ENCODE results near the gene DRC7. TPM values are rescaled to one million over a fixed set of nuclear protein-coding genes. Genes with fewer than 3 reads are reported as not detected.

The DRC7 gene
- total RNA-seq, 1 experiment from 2014 or later = 0.85 TPM

DNA sequence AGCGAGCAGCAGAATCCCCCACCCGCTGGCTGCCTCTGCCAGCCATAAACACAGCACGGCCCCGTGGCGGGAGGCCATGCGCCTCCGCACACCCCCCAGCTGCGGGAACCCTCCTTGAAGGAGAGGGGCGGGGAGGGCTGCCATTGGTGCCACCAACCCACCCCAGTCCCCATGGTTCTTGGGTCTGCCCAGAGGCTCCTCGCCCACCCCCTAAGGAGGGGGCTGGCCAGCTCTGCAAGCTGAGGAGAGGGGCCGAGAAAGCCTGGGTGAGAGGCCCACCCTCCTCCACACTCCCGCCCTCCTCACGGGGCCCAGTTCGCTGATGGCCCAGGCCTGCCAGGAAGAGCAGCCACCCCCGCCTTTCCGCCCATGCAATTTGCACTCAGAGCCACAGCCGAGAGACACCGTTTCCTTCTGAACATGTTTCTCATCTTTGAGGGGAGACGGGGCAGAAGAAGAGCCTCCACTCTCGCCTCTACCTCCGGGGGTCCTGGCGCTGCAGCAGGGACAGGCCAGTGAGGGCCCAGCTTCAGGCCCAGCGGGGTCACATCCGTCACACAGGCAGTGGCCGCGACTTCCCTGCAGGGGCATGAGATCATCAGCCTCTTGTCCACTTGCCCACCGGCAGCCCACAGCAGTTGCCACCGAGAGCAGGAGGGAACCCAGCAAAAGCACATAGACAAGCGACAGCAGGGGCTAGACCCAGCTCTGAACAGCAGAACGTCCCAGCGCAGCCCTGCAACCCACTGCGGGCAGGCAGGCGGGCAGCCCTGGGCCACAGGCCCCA lies 63.9 kb downstream of the DRC7 start:
- Histone ChIP-seq H3K9me3 (ENCODE audit: insufficient read depth, low read depth) (no peaks in the 10 kb centered on the region), H3K27ac (no peak overlapping the region), H3F3A (ENCODE audit: insufficient read depth, low read depth) (peaks cover 9% of the 10 kb centered on the region; the same call in 1 of the 2 replicates), H4K20me1 (ENCODE audit: insufficient read depth) (peaks cover 5% of the 10 kb centered on the region; the same call in 1 of the 2 replicates), H3K4me3 (no peak overlapping the region), H3K79me2 (ENCODE audit: low read depth) (no peaks in the 10 kb centered on the region), H3K36me3 (ENCODE audit: low read depth) (no peaks in the 10 kb centered on the region), H3K4me2 (no peak overlapping the region), H3K27me3 (ENCODE audit: insufficient read depth, low read depth) (no peaks in the 10 kb centered on the region), H3K4me1 (replicated peaks; ENCODE audit: insufficient read depth) (peaks cover 21% of the 10 kb centered on the region), H3K9me2 (ENCODE audit: insufficient read depth) (no peaks in the 10 kb centered on the region), H2AFZ (no peak overlapping the region)
- ChIA-PET CTCF (interaction anchor here (0.7 to 0.9 kb wide), 2 partner anchors 105 to 235 kb away, joined by 3 read pairs; no protein-coding TSS in a partner anchor), POLR2A (ENCODE audit: unreplicated experiment) (no interaction called here)
- no peak for DNase-seq
- BruUV-seq (replicated peaks) = TSS peak; percentile 21
- intact Hi-C loops (cut with micrococcal nuclease; ENCODE audit: unreplicated experiment) = loop anchor here (1.0 kb wide), 1 partner anchor 40 kb away; no protein-coding TSS in a partner anchor
- TF ChIP-seq, protein P1, sequence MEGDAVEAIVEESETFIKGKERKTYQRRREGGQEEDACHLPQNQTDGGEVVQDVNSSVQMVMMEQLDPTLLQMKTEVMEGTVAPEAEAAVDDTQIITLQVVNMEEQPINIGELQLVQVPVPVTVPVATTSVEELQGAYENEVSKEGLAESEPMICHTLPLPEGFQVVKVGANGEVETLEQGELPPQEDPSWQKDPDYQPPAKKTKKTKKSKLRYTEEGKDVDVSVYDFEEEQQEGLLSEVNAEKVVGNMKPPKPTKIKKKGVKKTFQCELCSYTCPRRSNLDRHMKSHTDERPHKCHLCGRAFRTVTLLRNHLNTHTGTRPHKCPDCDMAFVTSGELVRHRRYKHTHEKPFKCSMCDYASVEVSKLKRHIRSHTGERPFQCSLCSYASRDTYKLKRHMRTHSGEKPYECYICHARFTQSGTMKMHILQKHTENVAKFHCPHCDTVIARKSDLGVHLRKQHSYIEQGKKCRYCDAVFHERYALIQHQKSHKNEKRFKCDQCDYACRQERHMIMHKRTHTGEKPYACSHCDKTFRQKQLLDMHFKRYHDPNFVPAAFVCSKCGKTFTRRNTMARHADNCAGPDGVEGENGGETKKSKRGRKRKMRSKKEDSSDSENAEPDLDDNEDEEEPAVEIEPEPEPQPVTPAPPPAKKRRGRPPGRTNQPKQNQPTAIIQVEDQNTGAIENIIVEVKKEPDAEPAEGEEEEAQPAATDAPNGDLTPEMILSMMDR (conservative IDR thresholded peaks at IDR 0.05) = no peak
- no peak for TF ChIP-seq EZH2 (IDR thresholded peaks at IDR 0.05; ENCODE audit: low read depth)

DNA sequence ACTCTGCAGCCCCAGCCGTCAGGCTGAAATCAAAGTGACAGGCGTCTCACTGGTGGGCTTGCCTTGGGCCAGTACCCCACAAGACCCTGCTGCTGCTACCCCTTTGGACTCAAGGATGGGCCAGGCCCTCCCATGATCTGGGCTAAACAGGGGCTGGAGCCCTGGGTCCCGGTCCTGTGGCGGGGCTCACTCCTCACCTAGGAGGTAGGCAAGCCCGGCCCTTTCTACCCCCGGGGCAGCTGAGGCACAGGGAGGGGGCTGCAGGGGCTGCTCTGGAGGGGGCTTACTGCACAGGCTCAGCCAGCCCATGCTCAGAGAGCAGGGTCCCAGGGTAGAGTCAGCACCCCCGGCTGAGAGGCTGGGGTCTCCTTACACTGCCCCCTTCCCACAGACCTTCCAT lies 64.5 kb downstream of the DRC7 start:
- BruUV-seq (replicated peaks) = no TSS peak
- Histone ChIP-seq H3K4me1 (replicated peaks; ENCODE audit: insufficient read depth) (peaks cover 26% of the 10 kb centered on the region), H4K20me1 (ENCODE audit: insufficient read depth) (peaks cover 5% of the 10 kb centered on the region; the same call in 1 of the 2 replicates), H2AFZ (no peak overlapping the region), H3K4me3 (no peak overlapping the region), H3K79me2 (ENCODE audit: low read depth) (no peaks in the 10 kb centered on the region), H3K9me3 (ENCODE audit: insufficient read depth, low read depth) (no peaks in the 10 kb centered on the region), H3F3A (ENCODE audit: insufficient read depth, low read depth) (peaks cover 9% of the 10 kb centered on the region; the same call in 1 of the 2 replicates), H3K27me3 (ENCODE audit: insufficient read depth, low read depth) (no peaks in the 10 kb centered on the region), H3K27ac (no peak overlapping the region), H3K36me3 (ENCODE audit: low read depth) (no peaks in the 10 kb centered on the region), H3K4me2 (peak overlapping the region; percentile 15; the same call in 1 of the 2 replicates), H3K9me2 (ENCODE audit: insufficient read depth) (no peaks in the 10 kb centered on the region)
- ChIA-PET POLR2A (ENCODE audit: unreplicated experiment) (no interaction called here), CTCF (no interaction called here)
- TF ChIP-seq EZH2 (IDR thresholded peaks at IDR 0.05; ENCODE audit: low read depth) = no peak
- TF ChIP-seq, protein P1 (conservative IDR thresholded peaks at IDR 0.05) = no peak
- intact Hi-C loops (cut with micrococcal nuclease; ENCODE audit: unreplicated experiment) = loop anchor here (1.0 kb wide), 1 partner anchor 39 kb away; no protein-coding TSS in a partner anchor
- no peak for DNase-seq

DNA sequence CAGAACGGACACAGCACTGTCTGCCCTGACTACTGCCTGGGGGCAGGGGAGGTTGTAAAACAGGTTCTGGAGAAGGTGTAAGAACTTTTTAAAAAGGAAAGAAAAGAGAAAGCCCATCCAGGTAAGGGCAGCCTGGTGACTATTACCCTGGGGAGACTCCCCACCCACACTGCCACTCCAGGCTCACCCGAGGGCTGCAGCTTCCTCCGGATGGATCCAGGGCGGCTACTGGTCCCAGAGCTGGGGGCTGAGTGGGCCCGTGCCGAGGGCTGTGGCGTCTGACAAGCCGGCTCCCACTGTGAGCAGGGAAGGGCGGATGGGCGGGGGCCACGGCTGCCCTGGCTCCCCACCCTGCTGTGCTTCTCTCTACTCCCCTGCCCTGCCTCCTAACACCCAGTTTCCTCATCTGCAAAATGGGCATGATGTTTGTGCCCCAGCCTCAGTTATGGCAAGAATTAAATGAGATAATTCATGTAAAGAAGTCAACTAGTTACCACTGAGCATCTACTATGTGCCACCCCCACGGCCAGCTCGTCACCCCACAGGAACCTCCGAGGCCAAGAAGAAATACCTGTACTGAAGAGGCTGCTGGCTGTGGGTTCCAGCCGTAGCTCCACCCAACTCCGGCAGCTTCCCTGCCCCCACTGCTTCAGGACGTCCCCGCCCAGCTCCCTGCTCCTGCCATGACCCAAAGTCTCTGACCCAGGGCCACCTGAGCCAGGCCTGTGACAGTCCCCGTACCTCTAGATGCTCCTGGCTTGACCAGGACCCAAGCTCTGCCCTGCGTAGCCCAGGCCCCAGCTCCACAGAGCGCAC lies 65.1 kb downstream of the DRC7 start:
- Histone ChIP-seq H3K79me2 (ENCODE audit: low read depth) (no peaks in the 10 kb centered on the region), H2AFZ (no peak overlapping the region), H3K36me3 (ENCODE audit: low read depth) (no peaks in the 10 kb centered on the region), H3F3A (ENCODE audit: insufficient read depth, low read depth) (peaks cover 9% of the 10 kb centered on the region; the same call in 1 of the 2 replicates), H3K4me2 (peak overlapping the region; percentile 15), H3K4me3 (no peak overlapping the region), H3K9me3 (ENCODE audit: insufficient read depth, low read depth) (no peaks in the 10 kb centered on the region), H4K20me1 (ENCODE audit: insufficient read depth) (peaks cover 5% of the 10 kb centered on the region; the same call in 1 of the 2 replicates), H3K4me1 (replicated peaks; ENCODE audit: insufficient read depth) (peaks cover 32% of the 10 kb centered on the region), H3K27ac (peak overlapping the region; percentile 17; the same call in 1 of the 2 replicates), H3K9me2 (ENCODE audit: insufficient read depth) (no peaks in the 10 kb centered on the region), H3K27me3 (ENCODE audit: insufficient read depth, low read depth) (no peaks in the 10 kb centered on the region)
- CTCF ChIA-PET = no interaction called here
- POLR2A ChIA-PET (ENCODE audit: unreplicated experiment) = no interaction called here
- no peak for TF ChIP-seq EZH2 (IDR thresholded peaks at IDR 0.05; ENCODE audit: low read depth)
- TF ChIP-seq, protein P1 (conservative IDR thresholded peaks at IDR 0.05) = no peak
- BruUV-seq (replicated peaks) = no TSS peak
- DNase-seq = peak; percentile 73 to 79
- intact Hi-C loops (cut with micrococcal nuclease; ENCODE audit: unreplicated experiment) = loop anchor here (1.0 kb wide), 1 partner anchor 39 kb away; no protein-coding TSS in a partner anchor
